Measurements from ENCODE around the gene CRTC1.

Gene CRTC1

GRCh38 chr19:18646535-18647370, 36.7 kb upstream of the CRTC1 start:
- H3K4me1 ChIP-seq (ENCODE audit: control insufficient read depth in 1 of 2, insufficient read depth in 2 of 2, low read length in 2 of 2) = peaks cover 8 to 38% of the 10 kb centered on the region in 2 donors

GRCh38 chr19:18647371-18647767, 36.1 kb upstream of the CRTC1 start:
- H3K9me3 ChIP-seq (ENCODE audit: control insufficient read depth in 1 of 2, low read length in 2 of 2) = no peaks in the 10 kb centered on the region
- H3K27me3 ChIP-seq (ENCODE audit: low read depth, low read length) = no peaks in the 10 kb centered on the region
- no peak overlapping the region for H3K27ac ChIP-seq (ENCODE audit: low read length)
- H3K4me1 ChIP-seq (ENCODE audit: control insufficient read depth in 1 of 2, insufficient read depth in 2 of 2, low read length in 2 of 2) = peaks cover 8 to 39% of the 10 kb centered on the region in 2 donors
- no peaks in the 10 kb centered on the region for H3K36me3 ChIP-seq (ENCODE audit: control insufficient read depth in 1 of 2, insufficient read depth in 2 of 2, low read length in 2 of 2)
- H3K4me3 ChIP-seq (ENCODE audit: low read depth in 1 of 2, low read length in 2 of 2) = no peak overlapping the region

More at GRCh38 chr19:18646535-18647370, 36.7 kb upstream of the CRTC1 start:
- no peaks in the 10 kb centered on the region for H3K9me3 ChIP-seq (ENCODE audit: control insufficient read depth in 1 of 2, low read length in 2 of 2)
- no peak overlapping the region for H3K27ac ChIP-seq (ENCODE audit: low read length)
- no peaks in the 10 kb centered on the region for H3K36me3 ChIP-seq (ENCODE audit: control insufficient read depth in 1 of 2, insufficient read depth in 2 of 2, low read length in 2 of 2)
- H3K4me3 ChIP-seq (ENCODE audit: low read depth in 1 of 2, low read length in 2 of 2) = no peak overlapping the region
- no peaks in the 10 kb centered on the region for H3K27me3 ChIP-seq (ENCODE audit: low read depth, low read length)

GRCh38 chr19:18647807-18648206, 35.7 kb upstream of the CRTC1 start:
- H3K27me3 ChIP-seq (ENCODE audit: low read depth, low read length) = no peaks in the 10 kb centered on the region
- no peak overlapping the region for H3K27ac ChIP-seq (ENCODE audit: low read length)
- H3K36me3 ChIP-seq (ENCODE audit: control insufficient read depth in 1 of 2, insufficient read depth in 2 of 2, low read length in 2 of 2) = no peaks in the 10 kb centered on the region
- no peak overlapping the region for H3K4me3 ChIP-seq (ENCODE audit: low read depth in 1 of 2, low read length in 2 of 2)
- H3K4me1 ChIP-seq (ENCODE audit: control insufficient read depth in 1 of 2, insufficient read depth in 2 of 2, low read length in 2 of 2) = peaks cover 8 to 39% of the 10 kb centered on the region in 2 donors
- H3K9me3 ChIP-seq (ENCODE audit: control insufficient read depth in 1 of 2, low read length in 2 of 2) = no peaks in the 10 kb centered on the region

GRCh38 chr19:18648973-18649315, 34.5 kb upstream of the CRTC1 start:
- peaks cover 8 to 39% of the 10 kb centered on the region in 2 donors for H3K4me1 ChIP-seq (ENCODE audit: control insufficient read depth in 1 of 2, insufficient read depth in 2 of 2, low read length in 2 of 2)
- peak overlapping the region; percentile 47 for H3K27ac ChIP-seq (ENCODE audit: low read length)
- no peaks in the 10 kb centered on the region for H3K36me3 ChIP-seq (ENCODE audit: control insufficient read depth in 1 of 2, insufficient read depth in 2 of 2, low read length in 2 of 2)
- H3K4me3 ChIP-seq (ENCODE audit: low read depth in 1 of 2, low read length in 2 of 2) = no peak overlapping the region
- no peaks in the 10 kb centered on the region for H3K9me3 ChIP-seq (ENCODE audit: control insufficient read depth in 1 of 2, low read length in 2 of 2)
- H3K27me3 ChIP-seq (ENCODE audit: low read depth, low read length) = no peaks in the 10 kb centered on the region

GRCh38 chr19:18649371-18650020, 34.0 kb upstream of the CRTC1 start:
- Histone ChIP-seq H3K4me1 (ENCODE audit: control insufficient read depth in 1 of 2, insufficient read depth in 2 of 2, low read length in 2 of 2) (peaks cover 8 to 37% of the 10 kb centered on the region in 2 donors), H3K36me3 (ENCODE audit: control insufficient read depth in 1 of 2, insufficient read depth in 2 of 2, low read length in 2 of 2) (no peaks in the 10 kb centered on the region), H3K27me3 (ENCODE audit: low read depth, low read length) (no peaks in the 10 kb centered on the region), H3K27ac (ENCODE audit: low read length) (peak overlapping the region; percentile 85), H3K4me3 (ENCODE audit: low read depth in 1 of 2, low read length in 2 of 2) (peak overlapping the region; percentile 39 to 41), H3K9me3 (ENCODE audit: control insufficient read depth in 1 of 2, low read length in 2 of 2) (no peaks in the 10 kb centered on the region)

GRCh38 chr19:18650021-18650390, 33.5 kb upstream of the CRTC1 start:
- no peaks in the 10 kb centered on the region for H3K27me3 ChIP-seq (ENCODE audit: low read depth, low read length)
- H3K9me3 ChIP-seq (ENCODE audit: control insufficient read depth in 1 of 2, low read length in 2 of 2) = no peaks in the 10 kb centered on the region
- peak overlapping the region; percentile 39 to 41 for H3K4me3 ChIP-seq (ENCODE audit: low read depth in 1 of 2, low read length in 2 of 2)
- H3K36me3 ChIP-seq (ENCODE audit: control insufficient read depth in 1 of 2, insufficient read depth in 2 of 2, low read length in 2 of 2) = no peaks in the 10 kb centered on the region
- H3K4me1 ChIP-seq (ENCODE audit: control insufficient read depth in 1 of 2, insufficient read depth in 2 of 2, low read length in 2 of 2) = peaks cover 8 to 32% of the 10 kb centered on the region in 2 donors
- H3K27ac ChIP-seq (ENCODE audit: low read length) = peak overlapping the region; percentile 85

GRCh38 chr19:18650468-18651041, 32.9 kb upstream of the CRTC1 start:
- Histone ChIP-seq H3K4me3 (ENCODE audit: low read depth in 1 of 2, low read length in 2 of 2) (peak overlapping the region in 1 of 2 donors; percentile 41), H3K4me1 (ENCODE audit: control insufficient read depth in 1 of 2, insufficient read depth in 2 of 2, low read length in 2 of 2) (peaks cover 8 to 31% of the 10 kb centered on the region in 2 donors), H3K36me3 (ENCODE audit: control insufficient read depth in 1 of 2, insufficient read depth in 2 of 2, low read length in 2 of 2) (no peaks in the 10 kb centered on the region), H3K27me3 (ENCODE audit: low read depth, low read length) (no peaks in the 10 kb centered on the region), H3K27ac (ENCODE audit: low read length) (peak overlapping the region; percentile 85), H3K9me3 (ENCODE audit: control insufficient read depth in 1 of 2, low read length in 2 of 2) (no peaks in the 10 kb centered on the region)

- peaks cover 8 to 31% of the 10 kb centered on the region in 2 donors for H3K4me1 ChIP-seq (ENCODE audit: control insufficient read depth in 1 of 2, insufficient read depth in 2 of 2, low read length in 2 of 2)
- H3K36me3 ChIP-seq (ENCODE audit: control insufficient read depth in 1 of 2, insufficient read depth in 2 of 2, low read length in 2 of 2) = no peaks in the 10 kb centered on the region
- H3K27me3 ChIP-seq (ENCODE audit: low read depth, low read length) = no peaks in the 10 kb centered on the region
- H3K9me3 ChIP-seq (ENCODE audit: control insufficient read depth in 1 of 2, low read length in 2 of 2) = no peaks in the 10 kb centered on the region
- peak overlapping the region; percentile 60 for H3K27ac ChIP-seq (ENCODE audit: low read length)
- no peak overlapping the region for H3K4me3 ChIP-seq (ENCODE audit: low read depth in 1 of 2, low read length in 2 of 2)
Measured at GRCh38 chr19:18651300-18651699, 32.2 kb upstream of the CRTC1 start.

GRCh38 chr19:18651733-18652132, 31.7 kb upstream of the CRTC1 start:
- H3K9me3 ChIP-seq (ENCODE audit: control insufficient read depth in 1 of 2, low read length in 2 of 2) = no peaks in the 10 kb centered on the region
- peaks cover 8 to 31% of the 10 kb centered on the region in 2 donors for H3K4me1 ChIP-seq (ENCODE audit: control insufficient read depth in 1 of 2, insufficient read depth in 2 of 2, low read length in 2 of 2)
- peak overlapping the region; percentile 60 for H3K27ac ChIP-seq (ENCODE audit: low read length)
- no peaks in the 10 kb centered on the region for H3K27me3 ChIP-seq (ENCODE audit: low read depth, low read length)
- H3K36me3 ChIP-seq (ENCODE audit: control insufficient read depth in 1 of 2, insufficient read depth in 2 of 2, low read length in 2 of 2) = no peaks in the 10 kb centered on the region
- no peak overlapping the region for H3K4me3 ChIP-seq (ENCODE audit: low read depth in 1 of 2, low read length in 2 of 2)

- H3K9me3 ChIP-seq (ENCODE audit: control insufficient read depth in 1 of 2, low read length in 2 of 2) = no peaks in the 10 kb centered on the region
- H3K4me1 ChIP-seq (ENCODE audit: control insufficient read depth in 1 of 2, insufficient read depth in 2 of 2, low read length in 2 of 2) = peaks cover 12 to 48% of the 10 kb centered on the region in 2 donors
- H3K27ac ChIP-seq (ENCODE audit: low read length) = no peak overlapping the region
Measured at GRCh38 chr19:18653853-18654252, 29.6 kb upstream of the CRTC1 start.

GRCh38 chr19:18654469-18654868, 29.0 kb upstream of the CRTC1 start:
- H3K27ac ChIP-seq (ENCODE audit: low read length) = no peak overlapping the region
- peaks cover 12 to 42% of the 10 kb centered on the region in 2 donors for H3K4me1 ChIP-seq (ENCODE audit: control insufficient read depth in 1 of 2, insufficient read depth in 2 of 2, low read length in 2 of 2)
- no peaks in the 10 kb centered on the region for H3K27me3 ChIP-seq (ENCODE audit: low read depth, low read length)
- no peaks in the 10 kb centered on the region for H3K9me3 ChIP-seq (ENCODE audit: control insufficient read depth in 1 of 2, low read length in 2 of 2)
- no peaks in the 10 kb centered on the region for H3K36me3 ChIP-seq (ENCODE audit: control insufficient read depth in 1 of 2, insufficient read depth in 2 of 2, low read length in 2 of 2)
- H3K4me3 ChIP-seq (ENCODE audit: low read depth in 1 of 2, low read length in 2 of 2) = no peak overlapping the region

More at GRCh38 chr19:18653853-18654252, 29.6 kb upstream of the CRTC1 start:
- Histone ChIP-seq H3K36me3 (ENCODE audit: control insufficient read depth in 1 of 2, insufficient read depth in 2 of 2, low read length in 2 of 2) (no peaks in the 10 kb centered on the region), H3K27me3 (ENCODE audit: low read depth, low read length) (no peaks in the 10 kb centered on the region), H3K4me3 (ENCODE audit: low read depth in 1 of 2, low read length in 2 of 2) (no peak overlapping the region)
